NCI-H187 treated with DMSO at 0.1 percent for 48 hours (cell line): Measurements from ENCODE around the gene SP140L.
"Not testable (repeated sequence)": the region's sequence is repeated elsewhere in the genome, so short reads cannot be mapped to it uniquely, and the experiment has no call there.

Experiments
- DNase-seq: peaks from one replicate; lab custom pipeline; 2025; lab: John Stamatoyannopoulos, UW

Gene SP140L

DNA sequence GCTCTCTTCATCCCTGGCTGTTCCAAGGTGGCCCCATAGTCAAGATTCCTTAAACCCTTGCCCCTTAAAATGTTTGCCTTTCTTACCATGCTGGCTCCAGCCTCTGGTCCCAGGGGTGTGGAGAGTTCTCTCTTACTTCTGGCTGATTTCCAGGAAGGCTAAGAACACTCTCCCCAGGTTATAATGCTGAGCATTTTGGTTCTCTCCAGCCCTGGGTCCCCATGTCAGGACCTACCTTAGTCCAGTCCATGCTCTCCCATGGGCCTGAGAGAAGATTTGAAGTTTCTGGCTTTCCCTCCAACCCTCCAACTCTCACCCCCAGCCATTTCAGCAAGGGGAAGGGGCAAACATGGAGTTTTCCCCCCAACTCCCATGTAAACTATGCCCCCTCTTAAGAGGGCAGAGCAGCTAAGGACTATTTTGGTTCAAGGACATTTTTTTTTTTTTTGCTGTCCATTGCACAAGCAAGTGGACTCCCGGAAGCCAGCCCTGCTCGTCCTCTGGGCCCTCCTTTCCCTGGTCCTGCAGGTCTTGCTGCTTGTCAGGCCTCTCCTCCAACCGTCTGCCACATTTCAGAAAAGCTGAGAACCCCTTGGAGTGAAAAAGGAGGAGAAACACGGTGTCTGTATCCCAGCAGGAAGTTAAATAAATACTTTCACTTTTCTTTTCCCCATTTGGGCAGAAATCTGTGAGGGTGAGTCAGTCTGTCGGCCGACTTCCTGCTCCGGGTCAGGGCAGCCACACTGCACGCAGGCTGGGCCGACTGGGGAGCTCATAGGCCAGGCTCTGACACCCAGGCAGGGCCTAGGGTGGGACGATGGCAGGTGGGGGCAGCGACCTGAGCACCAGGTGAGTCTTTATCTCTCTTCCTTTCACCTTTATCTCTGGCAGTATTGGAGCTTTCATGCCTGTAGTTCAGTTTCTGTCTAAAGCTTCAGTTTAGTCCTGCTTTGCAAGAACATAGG, at the start of gene SP140L:
Gene SP140L, plus strand, starts transcription at position 741 of the 965 bp plus-strand sequence. Its CDS starts 77 bp downstream, at position 818.
- DNase-seq = no peak

DNA sequence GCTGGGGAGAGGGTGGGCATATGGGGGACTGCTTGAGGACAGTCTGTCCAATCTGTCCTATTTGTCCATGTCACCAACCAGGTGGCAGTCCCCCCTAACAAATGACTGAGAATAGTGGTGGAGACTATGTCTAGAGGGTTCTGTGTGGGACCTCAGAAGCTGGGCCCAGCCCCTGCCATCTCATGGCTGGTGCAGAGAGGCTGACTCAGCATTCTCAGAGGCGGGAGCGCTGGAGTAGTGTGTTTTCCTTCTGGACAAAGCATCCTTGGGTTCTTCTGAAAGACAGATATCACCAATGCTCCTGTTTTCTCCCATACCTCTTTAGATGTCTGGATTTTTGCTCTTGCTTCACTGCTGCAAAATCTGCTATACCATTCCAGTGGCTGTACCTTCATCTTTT, 44.1 kb upstream of the SP140L start:
- DNase-seq = no peak

GRCh38 chr2:230286048-230286447, 40.9 kb upstream of the SP140L start:
- DNase-seq = no peak

- not testable (repeated sequence) for DNase-seq
Observed at GRCh38 chr2:230289311-230289710, 37.7 kb upstream of the SP140L start.

- no peak for DNase-seq
Observed at GRCh38 chr2:230295192-230295591, 31.8 kb upstream of the SP140L start.

GRCh38 chr2:230296917-230297316, 30.1 kb upstream of the SP140L start:
- DNase-seq = no peak

- no peak for DNase-seq
Observed at GRCh38 chr2:230299618-230300017, 27.4 kb upstream of the SP140L start.

GRCh38 chr2:230305416-230306275, 21.3 kb upstream of the SP140L start:
- DNase-seq = no peak

GRCh38 chr2:230306474-230306873, 20.5 kb upstream of the SP140L start:
- no peak for DNase-seq

- DNase-seq = no peak
Observed at GRCh38 chr2:230307485-230307884, 19.5 kb upstream of the SP140L start.

- no peak for DNase-seq
Observed at GRCh38 chr2:230308402-230309000, 18.5 kb upstream of the SP140L start.

DNA sequence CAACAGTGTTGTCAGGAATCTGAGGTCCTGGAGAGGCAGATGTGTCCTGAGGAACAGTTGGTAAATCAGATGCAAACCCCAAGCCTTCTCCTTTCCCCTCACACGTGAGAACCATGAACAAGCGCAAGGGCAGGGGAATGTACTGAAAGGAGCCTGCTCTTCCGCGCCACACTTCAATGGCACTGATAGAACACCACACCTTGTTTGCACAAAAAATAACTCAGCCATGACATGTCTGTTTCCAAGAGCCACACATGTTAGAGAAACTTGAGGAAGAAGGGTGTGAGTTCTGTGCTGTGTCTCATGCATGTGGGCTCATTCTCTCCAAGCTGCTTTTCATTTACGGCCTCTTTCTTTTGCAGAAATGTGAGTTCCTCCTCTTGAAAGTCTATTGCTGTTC, 16.2 kb upstream of the SP140L start:
- not testable (repeated sequence) for DNase-seq

- not testable (repeated sequence) for DNase-seq
Observed at GRCh38 chr2:230311634-230312033, 15.4 kb upstream of the SP140L start.

- no peak for DNase-seq
Observed at GRCh38 chr2:230312638-230313037, 14.4 kb upstream of the SP140L start.

GRCh38 chr2:230317366-230317765, 9.6 kb upstream of the SP140L start:
- DNase-seq = no peak

DNA sequence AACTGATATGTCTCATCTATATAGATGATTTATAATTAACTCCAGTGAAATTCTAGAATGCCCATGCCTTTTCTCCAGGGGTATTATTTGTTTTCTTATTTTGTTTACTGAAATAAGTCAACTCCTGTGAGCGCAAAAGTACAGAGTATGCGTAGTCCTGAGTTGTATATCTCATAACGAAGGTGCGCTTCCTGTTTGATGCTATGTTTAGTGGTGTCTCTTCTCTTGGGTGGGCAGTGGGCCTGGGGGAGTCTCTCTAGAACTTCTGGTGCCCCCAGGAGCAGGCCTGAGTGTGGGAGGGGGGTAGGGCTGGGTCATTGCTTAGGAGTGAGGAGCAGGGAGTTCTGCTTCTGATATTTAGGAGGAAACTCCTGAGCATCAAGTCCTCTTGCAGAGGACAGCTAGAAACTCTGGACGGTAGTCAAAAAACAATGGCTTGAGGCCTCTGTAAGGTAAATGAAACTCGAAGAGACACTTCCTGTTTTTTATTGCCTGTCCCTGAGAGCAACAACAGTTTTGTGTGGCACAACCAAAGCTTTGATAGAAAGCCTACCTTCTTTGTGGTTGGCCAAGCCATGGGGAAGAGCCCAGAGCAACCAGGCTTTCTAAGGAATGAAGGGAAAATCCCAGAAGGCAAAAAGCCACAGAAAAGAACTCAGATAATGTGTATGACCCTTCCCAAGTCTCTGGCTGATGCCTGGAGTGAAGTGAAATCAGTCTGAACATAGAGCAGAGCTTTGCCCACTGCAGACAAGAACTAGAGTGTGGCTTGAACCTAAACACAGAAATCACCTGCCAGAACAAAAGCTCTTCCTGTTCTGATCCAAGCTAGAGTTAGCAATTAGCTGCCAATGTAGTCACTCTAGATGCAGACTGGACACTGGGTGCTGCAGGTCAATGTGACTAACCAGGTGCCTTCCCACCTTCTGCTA, 8.5 kb upstream of the SP140L start:
- DNase-seq = no peak

DNA sequence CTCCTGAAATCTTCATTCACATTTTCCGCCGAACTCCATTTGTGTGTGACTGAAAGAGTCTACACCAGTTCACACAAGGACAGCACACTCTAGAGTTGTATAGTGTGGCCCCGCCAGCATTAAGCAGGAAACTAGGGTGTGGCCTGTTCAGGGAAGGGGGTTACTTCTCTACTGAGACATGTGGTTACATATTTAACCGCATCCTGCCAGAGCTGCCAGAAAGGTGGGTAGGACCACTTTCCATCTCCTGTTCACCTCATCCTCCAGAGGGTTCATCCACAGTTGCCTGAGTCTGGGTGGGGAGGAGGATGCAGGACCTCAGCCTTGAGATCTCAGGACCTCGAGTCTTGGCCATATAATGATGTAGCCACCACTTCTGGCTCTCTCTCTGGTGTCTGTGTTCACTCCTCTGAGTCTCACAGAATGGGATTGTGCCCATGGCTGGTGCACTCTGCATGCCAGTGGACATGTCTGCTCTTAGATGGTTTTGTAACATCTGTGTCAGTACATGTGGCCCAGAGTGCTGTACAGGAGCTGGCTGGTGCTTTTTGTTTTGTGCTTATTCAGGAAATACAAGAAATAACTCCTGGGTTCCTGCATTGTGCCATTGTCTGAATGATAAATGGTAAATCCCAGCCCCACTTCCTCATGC, 7.7 kb upstream of the SP140L start:
- DNase-seq = no peak

DNA sequence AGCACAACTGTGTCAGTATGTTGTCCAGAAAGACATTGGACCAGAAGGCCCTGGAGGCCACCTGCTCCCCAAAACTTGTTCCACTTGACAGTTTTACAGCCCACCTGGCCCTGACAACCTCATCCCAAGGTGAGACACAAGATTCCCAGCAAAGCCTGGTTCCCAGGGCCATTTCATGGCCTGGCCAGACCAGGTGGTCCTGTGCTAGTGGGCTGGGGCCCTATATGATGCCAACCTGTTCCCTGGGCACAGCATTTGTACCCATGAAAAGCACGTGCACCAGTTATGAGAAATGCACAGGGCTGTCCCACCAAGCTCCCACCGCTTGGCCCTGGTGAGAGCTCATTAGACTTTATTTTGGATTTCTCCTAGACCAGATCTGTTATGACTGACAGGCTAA, 6.0 kb upstream of the SP140L start:
- no peak for DNase-seq

DNA sequence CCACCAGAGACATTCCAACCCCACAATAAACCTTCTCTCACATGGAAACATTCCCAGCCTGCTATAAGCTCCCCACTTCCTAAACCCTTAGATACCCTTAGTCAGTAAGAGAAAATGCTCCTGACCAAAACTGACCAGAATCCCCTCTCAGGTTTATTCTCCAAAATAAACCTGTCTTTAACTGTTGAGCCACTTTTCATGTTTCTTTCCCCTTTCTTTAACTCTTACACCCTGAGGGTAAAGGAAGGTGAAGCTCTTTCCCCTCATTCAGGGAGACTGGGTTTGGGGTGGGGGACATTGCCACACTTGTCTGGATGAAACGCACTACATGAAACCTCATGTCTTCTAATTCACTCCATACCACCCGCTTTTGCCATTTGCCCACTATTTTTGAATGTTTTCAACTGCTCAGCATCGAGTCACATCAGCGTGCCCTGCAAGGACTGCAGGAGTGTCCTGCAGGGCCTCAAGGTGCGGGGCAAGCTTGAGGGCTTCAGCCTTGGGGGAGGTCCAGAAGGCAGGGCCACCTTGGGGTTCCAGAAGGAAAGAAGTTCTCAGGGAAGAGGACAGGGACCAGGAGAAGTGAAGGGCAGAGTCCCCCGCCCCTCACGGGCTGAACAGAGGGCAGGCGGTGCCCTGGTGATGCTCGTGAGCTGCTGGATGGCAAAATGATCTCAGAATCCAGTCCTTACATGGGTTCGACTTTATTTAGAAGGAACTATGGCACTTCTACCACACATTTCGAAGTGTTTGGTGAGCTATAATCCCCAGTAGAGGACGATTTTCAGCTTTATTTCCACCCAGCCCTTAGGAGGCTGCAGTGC, 4.2 kb upstream of the SP140L start:
- no peak for DNase-seq
